ENCODE measurements around the gene CDKN1A. TPM values are rescaled to one million over a fixed set of nuclear protein-coding genes. Genes with fewer than 3 reads are reported as not detected.

CDKN1A gene
- total RNA-seq, 1 donor from 2014 or later: 245 TPM

DNA sequence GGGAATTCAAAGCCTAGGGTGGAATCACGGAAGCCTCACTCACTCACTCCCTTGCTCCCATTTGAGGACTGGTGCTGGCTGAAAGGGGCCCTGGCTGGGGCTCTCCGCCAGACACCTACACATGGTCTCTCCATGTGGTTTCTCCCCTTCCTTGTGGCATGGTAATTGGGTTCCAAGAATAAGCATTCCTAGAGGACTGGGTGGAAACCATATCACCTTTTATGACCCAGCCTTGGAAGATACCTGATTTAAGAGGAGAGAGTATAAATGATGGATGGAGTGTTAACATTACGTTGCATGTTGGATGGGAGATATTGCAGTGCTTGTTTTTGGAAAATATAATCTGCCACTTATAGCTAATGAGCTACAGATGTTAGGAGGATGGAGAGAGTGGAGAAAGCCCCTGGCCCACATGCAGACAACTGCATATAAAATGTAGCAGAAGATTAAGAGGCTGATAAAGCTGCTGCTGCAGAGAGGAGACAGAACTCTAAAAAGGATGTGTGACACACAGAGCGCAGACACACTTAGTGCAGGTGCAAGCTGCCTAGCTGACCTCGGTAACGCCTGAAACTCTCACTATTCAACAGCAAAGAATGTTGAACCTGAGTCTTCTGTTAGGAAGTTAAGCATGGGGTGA lies 23.3 kb upstream of the CDKN1A start:
- no peak for DNase-seq (ENCODE audit: low spot score)

DNA sequence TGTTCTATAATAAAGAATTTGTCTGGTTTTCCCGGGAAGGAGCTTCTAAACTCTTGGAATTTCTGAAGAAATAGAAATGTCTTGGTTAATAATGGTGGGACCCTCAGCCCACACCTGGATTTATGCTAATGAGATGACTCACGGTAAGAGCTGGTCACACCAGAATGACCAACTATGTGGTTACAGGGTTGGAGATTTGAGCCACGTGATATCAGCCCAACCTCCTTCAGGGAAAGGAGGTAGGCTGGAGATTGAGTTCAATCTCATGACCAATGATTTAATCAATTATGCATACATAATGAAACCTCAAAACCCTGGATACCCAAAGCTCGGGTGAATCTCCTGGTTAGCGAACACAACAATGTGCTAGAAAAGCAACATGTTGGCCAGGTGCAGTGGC lies 22.1 kb upstream of the CDKN1A start:
- no peak for DNase-seq (ENCODE audit: low spot score)

DNA sequence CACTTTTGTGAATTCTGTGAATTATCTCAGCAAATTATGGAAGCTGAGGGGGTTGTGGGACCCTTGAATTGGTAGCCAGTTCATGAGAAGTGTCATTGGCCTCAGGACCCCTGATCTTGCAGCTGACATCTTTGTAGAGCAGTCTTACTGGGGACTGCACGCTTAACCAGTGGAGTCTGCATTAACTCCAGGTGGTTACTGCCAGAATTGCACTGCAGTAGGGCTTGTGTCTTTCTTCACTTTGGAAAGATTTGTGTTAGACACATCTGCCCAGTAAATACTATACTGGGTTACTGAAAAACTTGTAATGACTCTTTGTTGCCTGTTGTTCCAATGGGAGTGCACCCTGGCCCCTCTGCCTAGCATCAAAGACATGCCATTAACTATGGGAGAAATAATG lies 21.2 kb upstream of the CDKN1A start:
- DNase-seq (ENCODE audit: low spot score): no peak

DNA sequence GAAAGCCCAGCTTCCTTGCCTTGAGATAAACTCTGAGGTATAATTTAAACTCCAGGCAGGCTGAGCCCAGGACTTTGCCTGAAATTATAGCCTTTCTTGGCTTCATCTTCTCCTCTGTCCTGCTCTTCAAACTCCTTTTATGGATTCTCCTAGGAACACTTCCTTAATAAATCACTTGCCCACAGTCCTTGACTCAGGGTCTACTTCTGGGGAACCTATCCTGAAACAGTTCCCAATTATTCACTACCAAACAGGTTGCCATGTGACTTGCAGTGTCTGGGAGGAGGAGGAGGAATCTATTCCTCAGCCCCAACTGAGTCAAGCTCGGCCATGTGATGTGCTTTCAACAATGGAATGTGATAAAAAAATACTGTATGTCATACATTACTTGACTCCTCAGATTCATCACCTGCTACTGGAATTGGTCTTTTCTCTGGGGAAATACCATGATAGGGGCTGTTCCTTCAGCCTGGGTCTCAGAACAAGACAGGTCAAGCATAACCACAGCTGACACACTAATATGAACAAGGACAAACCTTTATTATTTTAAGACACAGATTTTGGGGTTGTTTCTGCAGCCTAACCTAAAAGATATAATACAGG lies 20.5 kb upstream of the CDKN1A start:
- no peak for DNase-seq (ENCODE audit: low spot score)

DNA sequence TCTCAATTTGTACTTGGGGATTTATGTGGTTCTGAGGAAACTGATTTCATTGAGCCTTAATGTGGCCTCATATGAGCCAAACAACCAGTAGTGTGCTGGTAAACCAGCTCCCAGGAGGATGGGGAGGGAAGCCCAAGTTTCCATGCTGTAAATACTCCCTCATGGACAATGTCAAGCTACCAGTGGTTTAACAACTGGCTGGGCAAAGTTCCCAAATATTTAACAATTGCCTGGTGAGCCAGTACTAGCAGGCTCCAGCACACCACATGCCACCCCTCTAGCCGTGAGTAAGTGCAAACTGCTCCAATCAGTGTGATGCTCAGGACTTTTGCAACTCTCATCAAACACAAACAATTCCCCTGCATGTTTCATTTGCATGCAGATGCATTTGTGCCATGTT lies 19.2 kb upstream of the CDKN1A start:
- no peak for DNase-seq (ENCODE audit: low spot score)

DNA sequence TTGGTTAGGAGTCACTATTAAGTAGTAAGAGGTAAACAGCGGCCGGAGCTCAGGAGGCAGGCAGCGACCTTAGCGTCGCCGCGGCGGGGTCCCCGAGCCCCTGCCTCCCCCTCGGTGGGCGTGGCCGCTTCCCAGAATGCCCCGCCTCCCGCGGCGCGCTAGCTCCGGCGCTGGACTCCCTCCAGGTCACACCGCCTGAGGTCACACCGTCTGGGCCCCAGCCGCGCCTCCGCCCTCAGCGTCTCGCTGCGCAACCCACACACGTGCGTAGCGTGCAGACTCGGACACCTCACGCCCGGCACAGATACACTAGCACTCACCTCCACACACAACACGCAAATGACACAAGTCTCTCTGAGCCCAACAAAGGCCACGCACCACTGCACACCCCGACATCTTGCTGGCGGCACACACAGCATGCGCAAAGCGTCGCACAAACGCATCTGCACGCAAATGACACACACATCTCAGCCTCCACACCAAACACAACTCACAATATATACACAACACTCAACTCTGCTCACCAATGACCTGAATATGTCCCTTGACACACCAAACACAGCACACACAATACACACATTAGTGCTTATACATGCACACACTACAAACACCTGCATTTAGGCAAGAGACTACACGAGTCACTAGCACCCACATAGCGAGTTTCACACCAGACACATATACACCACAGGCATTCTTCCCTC lies 17.6 kb upstream of the CDKN1A start:
- DNase-seq (ENCODE audit: low spot score): no peak

DNA sequence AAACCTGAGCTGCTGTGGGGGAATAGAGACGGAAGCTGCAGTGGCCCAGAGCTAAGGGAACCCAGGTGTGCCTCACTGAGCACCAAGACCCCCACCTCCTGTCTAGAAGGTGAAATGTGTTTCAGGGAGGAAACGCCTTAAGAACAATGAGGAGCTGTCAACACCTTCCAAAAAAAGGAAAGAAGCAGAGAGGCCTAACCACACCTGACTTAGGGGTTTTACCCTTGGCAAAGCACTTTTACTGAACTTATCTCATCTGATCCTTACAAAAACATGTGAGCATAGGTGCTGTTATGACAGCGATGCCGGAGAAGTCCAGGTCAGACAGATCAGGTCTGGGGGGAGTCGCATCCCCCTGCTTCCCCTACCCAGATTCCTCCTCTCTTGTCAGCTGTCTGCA lies 16.1 kb upstream of the CDKN1A start:
- DNase-seq (ENCODE audit: low spot score): no peak

DNA sequence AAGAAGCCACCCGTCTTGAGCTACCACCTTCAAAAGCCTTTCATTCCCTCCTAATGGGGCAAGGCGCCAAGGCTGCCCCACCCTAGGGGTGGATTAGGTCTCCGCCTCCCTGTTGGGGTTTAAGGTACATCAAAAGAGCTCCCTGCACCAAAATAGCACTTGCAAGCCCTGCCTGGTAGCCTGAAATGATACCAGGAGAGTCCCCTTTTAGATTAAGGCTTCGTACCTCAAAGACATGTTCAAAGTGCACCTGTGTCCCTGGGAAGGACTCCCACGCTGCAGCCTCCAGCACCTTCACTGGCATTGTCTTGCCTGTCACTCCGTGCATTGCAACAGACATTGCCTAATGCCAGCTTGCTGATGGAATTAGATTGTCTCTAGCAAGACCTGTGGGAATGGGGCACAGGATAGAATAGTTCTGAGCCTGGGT lies 15.7 kb upstream of the CDKN1A start:
- no peak for DNase-seq (ENCODE audit: low spot score)

DNA sequence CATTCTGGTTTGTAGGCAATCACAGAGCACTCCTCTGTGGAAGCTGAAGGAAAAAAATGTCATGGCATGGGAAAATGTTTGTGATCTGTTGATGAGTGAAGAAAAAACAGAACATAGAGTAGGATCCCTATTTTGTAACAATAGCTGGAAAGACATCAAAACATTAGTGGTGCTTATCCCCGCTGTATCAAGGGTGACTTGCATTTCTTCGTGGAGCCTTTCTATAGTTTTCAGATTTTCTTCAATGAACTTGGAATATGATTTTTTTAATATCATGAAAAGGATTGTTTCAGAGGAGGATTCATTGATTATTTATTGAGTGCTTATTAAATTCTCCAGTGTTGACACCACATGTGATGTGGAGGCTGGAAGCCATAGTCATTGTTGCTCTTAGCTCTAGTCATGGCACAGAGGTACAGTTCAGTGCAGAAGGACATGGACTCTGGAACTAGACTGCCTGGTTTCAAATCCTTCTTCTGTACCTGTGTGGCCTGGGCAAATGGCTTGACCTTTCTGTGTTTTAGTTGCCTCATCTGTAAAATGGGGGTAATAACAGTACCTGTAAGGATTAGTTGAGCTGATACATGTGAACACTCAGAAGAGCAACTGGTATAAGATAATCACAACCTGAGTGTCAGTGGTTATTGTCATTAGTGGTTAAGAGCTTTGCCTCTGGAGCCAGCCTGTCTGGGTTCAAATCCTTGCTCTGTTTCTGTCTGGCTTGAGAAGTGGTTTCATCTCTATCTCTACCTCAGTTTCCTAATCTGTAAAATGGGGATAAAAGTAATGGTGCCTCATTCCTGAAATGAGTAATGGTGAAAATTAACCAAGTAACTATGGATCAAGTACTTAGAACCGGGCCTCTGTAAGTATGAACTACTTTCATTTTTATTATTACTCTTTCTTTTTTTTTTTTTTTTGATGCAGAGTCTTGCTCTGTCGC lies 14.7 kb upstream of the CDKN1A start:
- no peak for DNase-seq (ENCODE audit: low spot score)

DNA sequence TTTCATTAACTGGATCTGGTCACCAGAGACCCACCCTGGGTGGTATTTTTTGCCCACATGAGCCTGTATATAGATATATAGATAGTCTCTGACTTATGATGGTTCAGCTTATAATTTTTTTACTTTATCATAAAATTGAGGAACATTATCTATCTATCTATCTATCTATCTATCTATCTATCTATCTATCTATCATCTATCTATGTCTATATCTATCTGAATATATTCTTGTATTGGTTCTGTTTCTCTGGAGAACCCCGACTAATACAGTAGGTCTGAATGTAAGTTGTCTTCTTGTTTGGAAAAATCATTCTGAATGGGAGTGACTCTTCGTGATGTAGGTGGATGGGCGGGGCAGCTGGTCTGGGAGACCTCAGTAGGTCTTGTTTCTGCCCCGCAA lies 13.3 kb upstream of the CDKN1A start:
- DNase-seq (ENCODE audit: low spot score): no peak

DNA sequence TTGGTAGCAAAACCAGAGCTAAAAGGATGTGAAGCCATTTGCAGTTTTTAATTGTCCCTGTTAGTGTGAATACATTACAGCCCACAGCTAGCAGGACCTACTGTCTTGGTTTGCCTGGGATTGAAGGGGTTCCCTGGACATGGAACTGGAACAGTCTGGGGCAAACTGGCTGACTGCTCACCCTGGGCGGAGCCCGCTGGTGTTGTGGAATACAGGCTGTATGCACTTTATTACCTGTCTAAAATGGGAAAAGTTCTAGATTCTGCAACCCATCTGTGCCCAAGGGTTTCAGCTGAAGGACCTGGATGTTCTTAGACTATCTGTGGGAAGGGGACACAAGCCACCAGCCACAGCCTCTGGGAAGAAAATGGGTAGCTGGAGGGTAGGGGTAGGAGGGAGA lies 12.2 kb upstream of the CDKN1A start:
- no peak for DNase-seq (ENCODE audit: low spot score)

DNA sequence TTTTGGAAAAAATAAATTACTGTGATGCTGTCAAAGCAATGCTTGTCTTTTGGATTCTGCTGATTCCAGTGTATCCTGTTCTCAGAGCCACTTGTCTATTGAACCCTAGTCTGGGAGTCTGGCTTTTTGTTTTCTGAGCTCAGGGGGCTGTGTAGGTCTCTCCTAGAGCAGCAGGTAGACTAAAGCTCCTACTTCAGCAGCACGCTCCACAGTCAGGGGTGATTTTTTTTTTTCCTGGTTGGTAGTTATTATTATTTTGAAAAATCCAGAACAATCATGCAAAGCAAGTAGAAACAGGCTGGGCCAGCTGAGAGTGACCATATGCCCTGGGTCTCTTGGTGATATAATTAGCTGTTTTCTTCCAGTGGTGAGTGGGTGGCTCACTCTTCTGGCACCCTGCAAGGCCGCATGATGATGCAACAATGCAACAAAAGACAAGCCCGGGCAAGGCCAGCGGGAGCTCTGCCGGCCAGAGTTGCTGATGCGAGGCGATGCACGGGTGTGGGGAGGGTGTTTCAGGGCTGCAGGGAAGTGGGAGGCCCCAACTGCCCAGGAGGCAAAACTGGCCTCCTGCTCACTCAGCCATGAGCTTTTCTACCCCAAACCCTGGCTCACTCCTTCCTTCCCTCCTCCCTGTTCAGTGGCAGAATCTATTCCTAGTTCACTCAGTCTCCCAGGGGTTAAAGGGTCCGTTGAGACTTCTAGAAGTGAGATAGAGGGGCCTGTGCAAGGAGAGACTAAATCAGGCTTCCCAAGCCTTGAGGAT lies 11.5 kb upstream of the CDKN1A start:
- peak; percentile 92 for DNase-seq (ENCODE audit: low spot score)

DNA sequence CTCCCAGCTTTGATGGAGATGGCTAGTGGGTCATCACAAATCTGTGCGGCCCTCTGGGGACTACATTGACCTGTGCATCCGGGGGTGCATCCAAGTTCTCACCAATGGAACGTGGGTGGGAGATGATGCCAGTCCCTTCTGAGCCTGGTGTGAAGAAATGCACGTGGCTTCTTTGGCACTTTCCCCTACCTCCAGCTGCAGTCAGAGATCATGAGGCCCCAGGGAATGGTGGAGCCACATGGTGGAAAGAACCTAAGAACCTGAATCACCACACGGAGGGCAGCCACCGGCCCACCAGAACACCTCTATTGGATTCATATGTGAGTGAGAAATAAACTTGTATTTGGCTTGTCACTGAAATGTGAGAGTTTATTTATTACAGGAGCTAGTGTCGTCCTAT lies 9.9 kb upstream of the CDKN1A start:
- no peak for DNase-seq (ENCODE audit: low spot score)

DNA sequence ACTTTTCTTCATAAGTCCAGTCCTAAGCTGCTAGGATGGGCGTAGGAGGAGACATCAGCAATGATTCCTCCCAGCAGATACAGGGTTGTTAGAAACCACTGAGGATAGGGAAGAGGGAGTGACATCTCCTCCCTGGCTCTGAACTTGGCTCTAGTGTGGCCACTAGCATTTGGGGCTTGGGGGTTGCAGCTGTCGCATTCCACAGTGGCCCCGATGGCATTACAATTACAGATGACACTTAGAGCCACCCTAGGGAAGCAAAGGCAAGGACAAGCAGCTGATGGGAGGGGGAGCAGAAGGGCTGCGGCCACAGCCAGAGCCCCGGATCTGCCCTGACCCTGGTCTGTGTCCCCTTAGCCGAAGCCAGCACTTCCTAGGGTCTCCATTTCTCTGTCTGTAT lies 9.5 kb upstream of the CDKN1A start:
- no peak for DNase-seq (ENCODE audit: low spot score)

DNA sequence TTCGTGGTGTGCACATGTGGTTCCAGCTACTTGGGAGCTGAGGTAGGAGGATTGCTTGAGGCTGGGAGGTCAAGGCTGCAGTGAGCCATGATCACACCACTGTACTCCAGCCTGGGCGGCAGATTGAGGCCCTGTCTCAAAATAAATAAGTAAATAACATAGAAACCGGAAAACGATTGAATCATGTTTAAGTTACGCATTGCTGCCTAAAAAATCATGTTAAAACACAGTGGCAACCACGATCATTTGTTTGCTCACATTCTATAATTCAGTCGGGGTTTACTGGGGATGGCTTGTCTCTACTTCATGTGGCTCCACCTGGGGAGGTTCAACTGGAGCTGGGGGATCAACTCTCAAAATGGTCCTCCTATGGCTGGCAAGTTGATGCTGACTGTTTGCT lies 8.2 kb upstream of the CDKN1A start:
- no peak for DNase-seq (ENCODE audit: low spot score)

DNA sequence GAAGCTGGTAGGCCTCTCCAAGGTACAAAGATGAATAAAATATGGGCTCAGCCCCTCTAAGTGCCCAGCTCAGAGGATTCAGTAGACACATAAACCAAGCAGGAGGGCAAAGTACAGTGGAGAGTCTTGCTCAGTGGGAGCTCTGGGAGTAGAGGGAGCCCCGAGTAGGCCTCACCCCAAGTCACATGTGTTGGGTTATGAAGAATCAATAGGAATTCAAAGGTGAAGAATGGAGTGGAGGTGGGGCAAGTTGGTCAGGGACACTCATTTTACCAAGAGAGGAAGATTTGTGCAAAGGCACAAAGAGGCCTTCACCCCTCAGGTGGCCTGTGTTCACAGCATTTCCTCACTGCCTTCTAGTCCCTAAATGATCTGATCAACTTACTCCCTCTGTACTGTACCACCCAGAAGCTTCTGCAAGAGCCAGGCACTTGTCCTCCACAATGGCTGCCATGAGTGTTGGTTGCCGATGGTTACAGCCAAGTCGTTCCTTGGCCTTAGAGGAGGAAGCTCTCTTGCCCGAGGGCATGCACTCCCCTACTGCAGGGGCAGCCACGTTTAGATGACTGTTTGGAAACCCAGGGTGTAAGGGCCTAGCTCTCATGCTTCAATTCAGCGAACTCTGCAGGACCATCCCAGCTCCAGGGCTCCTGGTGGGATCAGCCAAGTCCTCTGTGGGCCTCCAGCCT lies 6.7 kb upstream of the CDKN1A start:
- no peak for DNase-seq (ENCODE audit: low spot score)

DNA sequence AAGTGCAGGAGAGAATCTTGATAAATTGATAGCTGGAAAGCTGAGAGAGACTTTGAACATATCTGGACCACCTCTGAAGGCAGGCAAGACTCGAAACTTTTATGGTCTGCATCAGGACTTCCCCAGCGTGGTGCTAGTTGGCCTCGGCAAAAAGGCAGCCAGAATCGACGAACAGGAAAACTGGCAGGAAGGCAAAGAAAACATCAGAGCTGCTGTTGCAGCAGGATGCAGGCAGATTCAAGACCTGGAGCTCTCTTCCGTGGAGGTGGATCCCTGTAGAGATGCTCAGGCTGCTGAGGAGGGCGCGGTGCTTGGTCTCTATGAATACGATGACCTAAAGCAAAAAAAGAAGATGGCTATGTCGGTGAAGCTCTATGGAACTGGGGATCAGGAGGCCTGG lies 4.6 kb upstream of the CDKN1A start:
- DNase-seq (ENCODE audit: low spot score): no peak

DNA sequence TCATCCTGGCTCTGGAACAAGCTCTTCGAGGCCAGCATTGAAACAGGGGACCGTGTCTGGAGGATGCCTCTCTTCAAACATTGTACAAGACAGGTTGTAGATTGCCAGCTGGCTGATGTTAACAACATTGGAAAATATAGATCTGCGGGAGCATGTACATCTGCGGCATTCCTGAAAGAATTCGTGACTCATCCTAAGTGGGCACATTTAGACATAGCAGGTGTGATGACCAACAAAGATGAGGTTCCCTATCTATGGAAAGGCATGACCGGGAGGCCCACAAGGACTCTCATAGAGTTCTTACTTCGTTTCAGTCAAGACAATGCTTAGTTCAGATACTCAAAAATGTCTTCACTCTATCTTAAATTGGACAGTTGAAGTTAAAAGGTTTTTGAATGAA lies 3.6 kb upstream of the CDKN1A start:
- DNase-seq (ENCODE audit: low spot score): no peak

DNA sequence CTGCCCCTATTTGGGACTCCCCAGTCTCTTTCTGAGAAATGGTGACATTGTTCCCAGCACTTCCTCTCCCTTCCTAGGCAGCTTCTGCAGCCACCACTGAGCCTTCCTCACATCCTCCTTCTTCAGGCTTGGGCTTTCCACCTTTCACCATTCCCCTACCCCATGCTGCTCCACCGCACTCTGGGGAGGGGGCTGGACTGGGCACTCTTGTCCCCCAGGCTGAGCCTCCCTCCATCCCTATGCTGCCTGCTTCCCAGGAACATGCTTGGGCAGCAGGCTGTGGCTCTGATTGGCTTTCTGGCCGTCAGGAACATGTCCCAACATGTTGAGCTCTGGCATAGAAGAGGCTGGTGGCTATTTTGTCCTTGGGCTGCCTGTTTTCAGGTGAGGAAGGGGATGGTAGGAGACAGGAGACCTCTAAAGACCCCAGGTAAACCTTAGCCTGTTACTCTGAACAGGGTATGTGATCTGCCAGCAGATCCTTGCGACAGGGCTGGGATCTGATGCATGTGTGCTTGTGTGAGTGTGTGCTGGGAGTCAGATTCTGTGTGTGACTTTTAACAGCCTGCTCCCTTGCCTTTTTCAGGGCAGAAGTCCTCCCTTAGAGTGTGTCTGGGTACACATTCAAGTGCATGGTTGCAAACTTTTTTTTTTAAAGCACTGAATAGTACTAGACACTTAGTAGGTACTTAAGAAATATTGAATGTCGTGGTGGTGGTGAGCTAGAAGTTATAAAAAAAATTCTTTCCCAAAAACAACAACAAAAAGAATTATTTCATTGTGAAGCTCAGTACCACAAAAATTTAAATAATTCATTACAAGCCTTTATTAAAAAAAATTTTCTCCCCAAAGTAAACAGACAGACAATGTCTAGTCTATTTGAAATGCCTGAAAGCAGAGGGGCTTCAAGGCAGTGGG lies 2.1 kb upstream of the CDKN1A start:
- DNase-seq (ENCODE audit: low spot score): peak; percentile 77
